H1 (cell line): ENCODE measurements around the gene KDELR1.

ENCODE experiments used
- EGR1 ChIP-seq: IDR thresholded peaks from 2 replicates; pipeline ENCODE4 v1.6.1; 2011; ENCODE audit warnings: low read depth, low read length, borderline replicate concordance
- EP300 ChIP-seq, 2 experiments: IDR thresholded peaks; 1 replicate in 1 of 2; 2 replicates in 1 of 2; pipeline ENCODE4 v1.6.1; 2011 to 2012; ENCODE audit warnings: low read depth in 2 of 2, low read length in 2 of 2, mild to moderate bottlenecking in 2 of 2, borderline replicate concordance in 1 of 2, inconsistent platforms in 1 of 2, moderate library complexity in 1 of 2
- GABPA ChIP-seq: IDR thresholded peaks from 2 replicates; pipeline ENCODE4 v1.6.1; 2011; ENCODE audit warnings: mild to moderate bottlenecking, low read length, moderate library complexity, borderline replicate concordance; ENCODE audit not compliant: insufficient read depth
- HDAC6 ChIP-seq: IDR thresholded peaks from one replicate; pipeline ENCODE4 v1.7.1; 2012; ENCODE audit warnings: low read depth, mild to moderate bottlenecking, inconsistent platforms, low read length, moderate library complexity
- JUND ChIP-seq: IDR thresholded peaks from 2 replicates; pipeline ENCODE4 v1.6.1; 2011; ENCODE audit warnings: mild to moderate bottlenecking, improper control_type of control experiment, low read length
- POLR2A ChIP-seq, 2 experiments: IDR thresholded peaks; 1 replicate in 1 of 2; 2 replicates in 1 of 2; pipeline ENCODE4 v1.6.1; 2011; ENCODE audit warnings: low read depth in 2 of 2, low read length in 2 of 2, mild to moderate bottlenecking in 2 of 2; ENCODE audit errors: control extremely low read depth in 1 of 2
- POLR2AphosphoS5 ChIP-seq: IDR thresholded peaks from 2 replicates; pipeline ENCODE4 v1.6.1; 2011; ENCODE audit warnings: low read depth, low read length
- RXRA ChIP-seq: IDR thresholded peaks from 2 replicates; pipeline ENCODE4 v1.6.1; 2011; ENCODE audit warnings: low read depth, mild to moderate bottlenecking, low read length, moderate library complexity; ENCODE audit not compliant: insufficient read depth
- TAF7 ChIP-seq: optimal IDR thresholded peaks from 2 replicates; pipeline ENCODE3; 2011; ENCODE audit warnings: low read depth, mild to moderate bottlenecking, inconsistent platforms, low read length, moderate library complexity, borderline replicate concordance
- TBP ChIP-seq: IDR thresholded peaks from 2 replicates; pipeline ENCODE4 v1.6.1; 2011; ENCODE audit warnings: low read depth, low read length, improper control_type of control experiment
- TCF12 ChIP-seq: IDR thresholded peaks from 2 replicates; pipeline ENCODE4 v1.6.1; 2011; ENCODE audit warnings: low read depth, mild to moderate bottlenecking, low read length
- TF ChIP-seq, protein P1 (sequence below), 3 experiments: IDR thresholded peaks; 1 replicate in 2 of 3; 2 replicates in 1 of 3; pipeline versions ENCODE4 v1.5.1 to v1.6.1; 2011; ENCODE audit warnings: low read length in 3 of 3, mild to moderate bottlenecking in 3 of 3, inconsistent platforms in 2 of 3, low read depth in 1 of 3, moderate library complexity in 1 of 3; ENCODE audit not compliant: insufficient read depth in 1 of 3; ENCODE audit errors: control extremely low read depth in 1 of 3
- TF ChIP-seq, protein P2 (sequence below): IDR thresholded peaks from 2 replicates; pipeline ENCODE4 v1.6.1; 2011; ENCODE audit warnings: low read depth, mild to moderate bottlenecking, low read length; ENCODE audit not compliant: insufficient read depth

DNA sequence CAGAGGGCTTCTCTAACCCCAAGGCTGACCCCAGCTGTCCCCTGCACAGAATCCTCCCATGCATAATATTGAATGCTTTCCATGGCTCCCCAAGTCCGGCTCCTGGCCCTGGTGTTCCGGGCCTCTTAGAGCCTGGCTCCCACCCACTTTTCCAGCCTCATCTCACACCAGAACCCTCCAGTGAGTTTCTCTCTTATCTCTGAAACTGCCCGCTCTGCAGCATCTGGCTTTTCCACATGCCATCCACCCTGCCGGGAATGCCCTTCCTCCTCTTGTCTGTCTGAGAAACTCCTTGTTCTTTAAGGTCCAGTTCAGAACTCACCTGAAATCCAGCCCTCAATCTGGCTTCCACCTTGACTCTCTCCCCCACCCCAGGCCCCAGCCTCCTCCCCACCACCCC, 20.4 kb downstream of the KDELR1 start:
- TF ChIP-seq POLR2AphosphoS5 (no peak), RXRA (no peak), EGR1 (no peak), JUND (no peak), EP300 (IDR thresholded peaks at IDR 0.05; ENCODE audit: borderline replicate concordance in 1 of 2, low read depth in 2 of 2, low read length in 2 of 2) (no peak), TBP (no peak), POLR2A (IDR thresholded peaks at IDR 0.05; ENCODE audit: control extremely low read depth in 1 of 2, low read depth in 2 of 2, low read length in 2 of 2) (no peak), GABPA (no peak), HDAC6 (no peak), TAF7 (no peak), TCF12 (no peak)
- TF ChIP-seq, protein P1, sequence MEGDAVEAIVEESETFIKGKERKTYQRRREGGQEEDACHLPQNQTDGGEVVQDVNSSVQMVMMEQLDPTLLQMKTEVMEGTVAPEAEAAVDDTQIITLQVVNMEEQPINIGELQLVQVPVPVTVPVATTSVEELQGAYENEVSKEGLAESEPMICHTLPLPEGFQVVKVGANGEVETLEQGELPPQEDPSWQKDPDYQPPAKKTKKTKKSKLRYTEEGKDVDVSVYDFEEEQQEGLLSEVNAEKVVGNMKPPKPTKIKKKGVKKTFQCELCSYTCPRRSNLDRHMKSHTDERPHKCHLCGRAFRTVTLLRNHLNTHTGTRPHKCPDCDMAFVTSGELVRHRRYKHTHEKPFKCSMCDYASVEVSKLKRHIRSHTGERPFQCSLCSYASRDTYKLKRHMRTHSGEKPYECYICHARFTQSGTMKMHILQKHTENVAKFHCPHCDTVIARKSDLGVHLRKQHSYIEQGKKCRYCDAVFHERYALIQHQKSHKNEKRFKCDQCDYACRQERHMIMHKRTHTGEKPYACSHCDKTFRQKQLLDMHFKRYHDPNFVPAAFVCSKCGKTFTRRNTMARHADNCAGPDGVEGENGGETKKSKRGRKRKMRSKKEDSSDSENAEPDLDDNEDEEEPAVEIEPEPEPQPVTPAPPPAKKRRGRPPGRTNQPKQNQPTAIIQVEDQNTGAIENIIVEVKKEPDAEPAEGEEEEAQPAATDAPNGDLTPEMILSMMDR (IDR thresholded peaks at IDR 0.05; ENCODE audit: control extremely low read depth in 1 of 3, insufficient read depth in 1 of 3, low read depth in 1 of 3, low read length in 3 of 3): no peak
- TF ChIP-seq, protein P2, sequence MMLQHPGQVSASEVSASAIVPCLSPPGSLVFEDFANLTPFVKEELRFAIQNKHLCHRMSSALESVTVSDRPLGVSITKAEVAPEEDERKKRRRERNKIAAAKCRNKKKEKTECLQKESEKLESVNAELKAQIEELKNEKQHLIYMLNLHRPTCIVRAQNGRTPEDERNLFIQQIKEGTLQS: no peak
